Upper lobe of right lung (tissue), 1 donor: ENCODE results near the gene ATP8B1. TPM values are rescaled to one million over a fixed set of nuclear protein-coding genes. Genes with fewer than 3 reads are reported as not detected.

Experiments
- ATAC-seq: fragments of 200-7000 bp; cut with Tn5 transposase; one replicate; pipeline ENCODE4 v1.9.1; 2020; ENCODE audit warnings: mild to moderate bottlenecking, moderate library complexity
- DNase-seq: peaks from one replicate; pipeline ENCODE4 v3.0.0-alpha.2; 2020
- H3K27ac ChIP-seq: fragments of 200-600 bp; one replicate; pipeline ENCODE4 v1.8.0; 2022
- H3K27me3 ChIP-seq: fragments of 200-600 bp; one replicate; pipeline ENCODE4 v1.8.0; 2022; ENCODE audit warnings: mild to moderate bottlenecking
- H3K36me3 ChIP-seq: fragments of 200-600 bp; one replicate; pipeline ENCODE4 v1.8.0; 2022
- H3K4me1 ChIP-seq: fragments of 200-600 bp; one replicate; pipeline ENCODE4 v1.8.0; 2022
- H3K4me3 ChIP-seq: fragments of 200-600 bp; one replicate; pipeline ENCODE4 v1.8.0; 2022; ENCODE audit warnings: mild to moderate bottlenecking
- H3K9me3 ChIP-seq: fragments of 200-600 bp; one replicate; pipeline ENCODE4 v1.8.0; 2022
- intact Hi-C: fragments of 100-400 bp; cut with DNase I; formaldehyde crosslinking; loops from one replicate; pipeline ENCODE4 v1.11.0; 2022
- total RNA-seq: library from RNA; stranded (reverse); fragmentation: NEBNext Ultra II Directional; extraction: Animal tissue kit (Norgen Biotek cat#: 25700); gene quantifications from one replicate; pipeline ENCODE4 v1.2.1, GENCODE V29; 2021
- TF ChIP-seq, protein P1 (sequence below): fragments of 200-600 bp; IDR thresholded peaks from one replicate; pipeline ENCODE4 v1.8.0; 2022; ENCODE audit warnings: antibody characterized with exemption
- donor health status: DM: no; HTN: yes; CAD: no; lungs with severe emphysema.

ATP8B1 gene
- total RNA-seq, 1 donor from 2014 or later: 30.7 TPM

DNA sequence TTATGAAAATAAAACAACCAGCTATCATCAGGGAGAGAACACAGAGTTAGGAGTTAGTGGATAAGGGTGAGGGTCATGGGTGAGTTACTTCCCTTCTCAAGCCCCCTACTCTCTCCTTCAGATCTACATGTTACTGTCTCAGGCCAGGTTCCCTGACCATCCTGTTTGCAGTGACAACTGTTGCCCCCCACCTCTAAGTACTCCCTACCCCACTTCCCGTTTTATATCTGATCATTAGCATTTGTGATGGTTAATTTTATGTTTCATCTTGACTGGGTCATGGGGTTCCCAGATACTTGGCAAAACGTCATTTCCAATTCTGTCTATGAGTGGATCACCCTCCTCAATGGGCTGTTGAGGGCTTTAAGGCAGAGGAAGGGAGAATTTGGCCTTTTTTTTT lies 32.8 kb upstream of the ATP8B1 start:
- Histone ChIP-seq H3K27ac (no peak overlapping the region), H3K36me3 (no peaks in the 10 kb centered on the region), H3K9me3 (no peaks in the 10 kb centered on the region), H3K27me3 (no peaks in the 10 kb centered on the region), H3K4me1 (no peaks in the 10 kb centered on the region), H3K4me3 (no peak overlapping the region)
- intact Hi-C loops: no loop called here
- DNase-seq (no peak), ATAC-seq (no peak)
- TF ChIP-seq, protein P1, sequence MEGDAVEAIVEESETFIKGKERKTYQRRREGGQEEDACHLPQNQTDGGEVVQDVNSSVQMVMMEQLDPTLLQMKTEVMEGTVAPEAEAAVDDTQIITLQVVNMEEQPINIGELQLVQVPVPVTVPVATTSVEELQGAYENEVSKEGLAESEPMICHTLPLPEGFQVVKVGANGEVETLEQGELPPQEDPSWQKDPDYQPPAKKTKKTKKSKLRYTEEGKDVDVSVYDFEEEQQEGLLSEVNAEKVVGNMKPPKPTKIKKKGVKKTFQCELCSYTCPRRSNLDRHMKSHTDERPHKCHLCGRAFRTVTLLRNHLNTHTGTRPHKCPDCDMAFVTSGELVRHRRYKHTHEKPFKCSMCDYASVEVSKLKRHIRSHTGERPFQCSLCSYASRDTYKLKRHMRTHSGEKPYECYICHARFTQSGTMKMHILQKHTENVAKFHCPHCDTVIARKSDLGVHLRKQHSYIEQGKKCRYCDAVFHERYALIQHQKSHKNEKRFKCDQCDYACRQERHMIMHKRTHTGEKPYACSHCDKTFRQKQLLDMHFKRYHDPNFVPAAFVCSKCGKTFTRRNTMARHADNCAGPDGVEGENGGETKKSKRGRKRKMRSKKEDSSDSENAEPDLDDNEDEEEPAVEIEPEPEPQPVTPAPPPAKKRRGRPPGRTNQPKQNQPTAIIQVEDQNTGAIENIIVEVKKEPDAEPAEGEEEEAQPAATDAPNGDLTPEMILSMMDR: no peak

DNA sequence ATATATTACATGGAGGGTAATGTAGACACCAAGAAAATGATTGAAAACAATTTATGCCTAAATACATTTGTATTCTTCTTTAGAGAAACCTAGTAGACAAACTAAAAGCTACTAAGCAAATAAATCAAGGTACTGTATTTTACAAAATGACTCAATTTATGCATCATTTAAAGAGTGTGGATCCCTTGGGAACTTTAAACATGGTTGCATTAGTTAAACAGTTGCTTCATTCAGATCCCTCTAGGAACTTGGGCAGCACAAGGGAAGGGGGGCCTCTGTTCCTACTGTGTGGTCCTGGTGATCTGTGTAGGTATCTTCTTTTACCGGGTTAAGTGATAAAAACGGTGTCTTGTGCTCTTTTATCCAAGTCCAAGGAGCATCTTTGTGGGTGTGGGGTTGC lies 31.5 kb upstream of the ATP8B1 start:
- Histone ChIP-seq H3K4me1 (no peaks in the 10 kb centered on the region), H3K27me3 (no peaks in the 10 kb centered on the region), H3K27ac (no peak overlapping the region), H3K4me3 (no peak overlapping the region), H3K36me3 (no peaks in the 10 kb centered on the region), H3K9me3 (no peaks in the 10 kb centered on the region)
- intact Hi-C loops: no loop called here
- TF ChIP-seq, protein P1: no peak
- no peak for ATAC-seq
- DNase-seq: no peak

DNA sequence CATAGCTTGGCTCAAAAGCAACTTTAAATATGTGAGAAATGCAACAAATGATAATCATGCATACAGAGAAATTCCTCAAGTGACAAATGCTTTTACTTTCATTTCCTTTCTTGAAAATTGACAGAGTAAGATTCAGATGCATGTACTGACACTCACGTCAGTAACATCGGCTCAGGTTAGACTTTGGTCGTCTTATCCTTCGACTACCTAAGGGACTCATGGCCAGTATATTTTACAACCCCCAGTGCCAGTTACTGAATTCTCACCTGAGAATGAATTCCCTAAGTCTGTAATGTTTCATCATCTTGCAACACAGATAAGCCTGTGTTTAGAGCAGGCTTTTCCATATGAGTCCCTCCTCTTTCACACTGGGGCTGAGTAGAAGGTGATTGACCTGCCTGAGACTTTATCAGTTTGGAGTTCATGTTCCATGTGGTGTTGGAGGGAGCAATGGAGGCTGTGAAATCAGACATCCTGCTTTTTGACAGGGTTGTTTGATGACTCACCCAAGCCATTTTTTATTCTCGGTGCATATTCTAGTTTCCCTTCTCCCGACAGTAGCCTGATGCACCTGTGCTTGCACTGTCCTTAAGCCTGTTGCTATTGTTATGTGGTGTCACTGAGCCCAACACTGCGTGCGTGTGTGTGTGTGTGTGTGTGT lies 30.5 kb upstream of the ATP8B1 start:
- Histone ChIP-seq H3K27me3 (no peaks in the 10 kb centered on the region), H3K4me1 (no peaks in the 10 kb centered on the region), H3K4me3 (peak overlapping the region; percentile 23), H3K27ac (no peak overlapping the region), H3K36me3 (no peaks in the 10 kb centered on the region), H3K9me3 (no peaks in the 10 kb centered on the region)
- DNase-seq (no peak), ATAC-seq (peak; percentile 24)
- intact Hi-C loops: no loop called here
- TF ChIP-seq, protein P1: no peak

DNA sequence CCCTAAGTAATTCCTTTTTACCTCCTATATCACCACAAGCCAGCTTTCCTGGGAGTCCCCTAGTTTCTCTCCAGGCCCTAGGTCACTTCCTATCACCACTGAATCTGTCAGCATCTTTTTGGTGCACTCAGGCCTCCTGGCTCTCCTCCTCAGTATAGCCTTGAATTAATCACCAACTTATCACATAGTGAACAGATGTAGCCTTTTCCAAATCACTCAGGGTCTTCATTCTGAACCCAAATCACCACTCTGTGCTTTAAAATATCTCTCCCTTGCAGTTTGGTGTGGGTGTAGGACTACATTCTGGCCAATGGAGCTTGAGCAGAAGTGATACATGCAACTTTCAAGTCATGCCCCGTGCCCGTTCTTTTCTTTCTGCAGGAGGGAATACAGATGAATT lies 29.6 kb upstream of the ATP8B1 start:
- no peak for DNase-seq
- H3K36me3 ChIP-seq: no peaks in the 10 kb centered on the region
- intact Hi-C loops: no loop called here
- no peak for ATAC-seq
- no peak overlapping the region for H3K4me3 ChIP-seq
- TF ChIP-seq, protein P1: no peak
- H3K9me3 ChIP-seq: no peaks in the 10 kb centered on the region
- H3K27ac ChIP-seq: no peak overlapping the region
- H3K27me3 ChIP-seq: no peaks in the 10 kb centered on the region
- H3K4me1 ChIP-seq: no peaks in the 10 kb centered on the region

DNA sequence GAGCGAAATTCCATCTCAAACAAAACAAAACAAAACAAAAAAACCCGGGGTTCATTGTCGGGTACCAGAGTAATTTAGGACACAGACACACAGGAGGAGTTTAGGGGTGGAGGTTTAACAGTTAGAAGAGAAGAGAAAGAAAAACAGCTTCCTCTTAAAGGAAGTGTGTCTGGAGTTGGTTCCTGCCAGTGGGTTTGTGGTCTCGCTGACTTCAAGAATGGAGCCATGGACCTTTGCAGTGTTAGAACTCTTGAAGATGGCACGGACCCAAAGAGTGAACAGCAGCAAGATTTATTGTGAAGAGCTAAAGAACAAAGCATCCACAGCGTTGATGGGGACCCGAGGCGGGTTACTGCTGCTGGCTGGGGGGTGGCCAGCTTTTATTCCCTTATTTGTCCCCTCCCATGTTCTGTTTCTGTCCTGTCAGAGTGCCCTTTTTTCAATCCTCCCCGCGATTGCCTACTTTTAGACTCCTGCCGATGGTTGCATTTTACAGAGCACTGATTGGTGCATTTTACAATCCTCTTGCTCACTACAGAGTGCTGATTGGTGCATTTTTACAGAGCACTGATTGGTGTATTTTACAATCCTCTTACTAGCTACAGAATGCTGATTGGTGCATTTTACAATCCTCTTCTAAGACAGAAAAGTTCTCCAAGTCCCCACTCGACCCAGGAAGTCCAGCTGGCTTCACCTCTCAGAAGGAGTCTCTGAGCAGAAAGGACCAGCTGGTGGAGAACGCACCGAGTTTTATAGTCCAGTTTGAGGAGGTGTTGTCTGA lies 28.7 kb upstream of the ATP8B1 start:
- no peak overlapping the region for H3K4me3 ChIP-seq
- intact Hi-C loops: no loop called here
- DNase-seq (no peak), ATAC-seq (no peak)
- no peaks in the 10 kb centered on the region for H3K9me3 ChIP-seq
- H3K36me3 ChIP-seq: no peaks in the 10 kb centered on the region
- H3K27me3 ChIP-seq: no peaks in the 10 kb centered on the region
- TF ChIP-seq, protein P1: no peak
- no peaks in the 10 kb centered on the region for H3K4me1 ChIP-seq
- H3K27ac ChIP-seq: no peak overlapping the region
